A549 treated with AZD9567 at 1 μM for 4 hours (cell line): ENCODE measurements around the gene FAM83D. TPM values are rescaled to one million over a fixed set of nuclear protein-coding genes. Genes with fewer than 3 reads are reported as not detected.

ENCODE experiments used
- total RNA-seq: library from RNA; stranded (reverse); fragments of 200-300 nt; extraction: Qiagen RNA extraction; gene quantifications from 5 replicates; pipeline ENCODE4 v1.2.3, GENCODE V29; 2022; ENCODE audit not compliant: insufficient read depth

The FAM83D gene, protein sequence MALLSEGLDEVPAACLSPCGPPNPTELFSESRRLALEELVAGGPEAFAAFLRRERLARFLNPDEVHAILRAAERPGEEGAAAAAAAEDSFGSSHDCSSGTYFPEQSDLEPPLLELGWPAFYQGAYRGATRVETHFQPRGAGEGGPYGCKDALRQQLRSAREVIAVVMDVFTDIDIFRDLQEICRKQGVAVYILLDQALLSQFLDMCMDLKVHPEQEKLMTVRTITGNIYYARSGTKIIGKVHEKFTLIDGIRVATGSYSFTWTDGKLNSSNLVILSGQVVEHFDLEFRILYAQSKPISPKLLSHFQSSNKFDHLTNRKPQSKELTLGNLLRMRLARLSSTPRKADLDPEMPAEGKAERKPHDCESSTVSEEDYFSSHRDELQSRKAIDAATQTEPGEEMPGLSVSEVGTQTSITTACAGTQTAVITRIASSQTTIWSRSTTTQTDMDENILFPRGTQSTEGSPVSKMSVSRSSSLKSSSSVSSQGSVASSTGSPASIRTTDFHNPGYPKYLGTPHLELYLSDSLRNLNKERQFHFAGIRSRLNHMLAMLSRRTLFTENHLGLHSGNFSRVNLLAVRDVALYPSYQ
- total RNA-seq, result 60.5 to 77.1 TPM (median 70.7 TPM) in 5 replicates

DNA sequence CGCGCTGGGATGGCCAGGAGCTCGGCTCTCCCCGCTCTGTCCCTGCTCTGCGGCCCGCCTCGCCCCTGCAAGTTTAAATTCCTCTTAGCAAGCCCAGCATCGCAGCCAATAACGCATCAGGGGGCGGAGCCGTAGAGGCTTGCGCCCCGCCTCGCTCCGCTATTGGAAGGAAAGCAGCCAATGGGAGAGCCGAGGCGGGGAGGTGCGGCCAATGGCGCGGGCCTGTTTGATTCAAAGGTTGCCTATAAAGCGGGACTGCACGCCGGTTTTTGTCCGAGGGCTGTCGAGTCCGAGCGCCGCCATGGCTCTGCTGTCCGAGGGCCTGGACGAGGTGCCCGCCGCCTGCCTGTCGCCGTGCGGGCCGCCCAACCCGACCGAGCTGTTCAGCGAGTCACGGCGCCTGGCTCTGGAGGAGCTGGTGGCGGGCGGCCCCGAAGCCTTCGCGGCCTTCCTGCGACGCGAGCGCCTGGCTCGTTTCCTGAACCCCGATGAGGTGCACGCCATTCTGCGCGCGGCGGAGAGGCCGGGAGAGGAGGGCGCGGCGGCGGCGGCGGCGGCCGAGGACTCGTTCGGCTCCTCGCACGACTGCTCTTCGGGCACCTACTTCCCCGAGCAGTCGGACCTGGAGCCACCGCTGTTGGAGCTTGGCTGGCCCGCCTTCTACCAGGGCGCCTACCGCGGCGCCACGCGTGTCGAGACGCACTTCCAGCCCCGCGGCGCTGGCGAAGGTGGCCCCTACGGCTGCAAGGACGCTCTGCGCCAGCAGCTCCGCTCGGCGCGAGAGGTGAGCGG lies at the start of gene FAM83D:
Gene FAM83D, plus strand, starts transcription at position 276 of the 792 bp plus-strand sequence. Its CDS starts 26 bp downstream, at position 302.

DNA sequence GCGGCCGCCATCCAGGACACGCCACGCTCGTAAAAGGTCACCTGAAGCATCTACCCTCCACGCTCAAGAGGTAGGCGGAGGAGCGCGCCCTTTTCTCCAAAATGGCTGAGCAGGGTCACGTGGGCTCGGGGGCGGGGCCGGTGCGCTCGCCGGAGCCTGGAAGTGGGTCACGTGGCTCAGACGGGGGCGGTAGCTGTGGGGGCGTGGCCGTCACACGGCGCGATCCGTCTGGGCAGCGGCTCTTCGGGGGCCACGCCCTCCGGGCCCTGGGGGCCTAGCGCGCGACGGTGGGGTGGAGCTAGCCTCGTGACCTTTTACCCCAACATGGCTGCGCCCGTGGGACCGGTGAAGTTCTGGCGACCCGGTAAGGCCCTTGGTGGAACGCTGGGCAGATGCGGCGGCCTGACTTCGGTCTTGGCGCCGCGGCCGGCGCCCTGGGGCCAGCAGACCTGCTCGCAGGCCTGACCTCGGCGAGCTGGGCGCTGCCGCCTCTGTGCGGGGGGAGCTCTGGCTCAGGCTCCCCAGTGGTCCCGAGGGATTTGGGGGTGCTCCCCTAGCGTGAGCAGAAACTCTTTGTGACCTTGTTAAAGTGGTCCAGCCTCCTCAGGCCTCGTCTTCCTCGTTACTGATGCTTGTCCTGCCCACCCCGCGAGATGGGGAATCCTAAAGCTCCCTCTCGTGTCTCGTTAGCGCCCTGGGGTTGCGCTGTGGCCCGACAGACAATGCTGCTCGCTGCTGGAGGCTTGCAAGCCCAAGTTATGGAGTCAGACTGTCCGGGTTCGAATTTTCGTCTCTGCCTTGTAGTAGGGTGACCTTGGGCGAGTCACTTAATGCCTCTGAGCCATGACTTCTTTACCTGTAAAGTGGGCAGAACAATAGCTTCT lies 36.1 kb downstream of the FAM83D start, which contains the start of gene DHX35:
Gene DHX35, plus strand, starts transcription at position 301 of the 884 bp plus-strand sequence. Its CDS starts 24 bp downstream, at position 325.

Other genes with a start within 250 kb of the FAM83D start
- gene SLC32A1, start 201.9 kb upstream of the FAM83D start, total RNA-seq, result not detected in 5 replicates
- 8.2 to 10.5 TPM (median 10.0 TPM) in 5 replicates for gene ACTR5, start 178.0 kb upstream of the FAM83D start, total RNA-seq
- gene PPP1R16B, start 120.7 kb upstream of the FAM83D start, total RNA-seq, result 0.12 to 0.41 TPM (median 0.14 TPM) in 5 replicates
- 6.4 to 8.0 TPM (median 7.6 TPM) in 5 replicates for gene DHX35, start 35.9 kb downstream of the FAM83D start, total RNA-seq